Jurkat, Clone E6-1 (cell line): Measurements from ENCODE around the gene DFFB. TPM values are rescaled to one million over a fixed set of nuclear protein-coding genes. Genes with fewer than 3 reads are reported as not detected.
"Not testable (repeated sequence)": the region's sequence is repeated elsewhere in the genome, so short reads cannot be mapped to it uniquely, and the experiment has no call there.

Experiments
- DNase-seq: peaks from one replicate; pipeline ENCODE4 v3.0.0-alpha.2; 2011; ENCODE audit warnings: low read depth, low spot score
- H3K4me3 ChIP-seq: 2 replicates; pipeline ENCODE4 v1.5.1; 2011; ENCODE audit warnings: mild to moderate bottlenecking, low read length, control low read depth, moderate library complexity
- polyA plus RNA-seq: library from polyadenylated mRNA; unstranded; fragments of >200 nt; gene quantifications from one replicate; pipeline ENCODE4 v1.2.1, GENCODE V29; 2012; ENCODE audit warnings: missing spikeins; ENCODE audit not compliant: insufficient read length, insufficient read depth

The DFFB gene
- polyA plus RNA-seq = 19.3 TPM

GRCh38 chr1:3856923-3857790, at the start of gene DFFB, which contains the start of gene CEP104:
Gene DFFB (plus strand): TSS chr1:3857476. CDS start chr1:3857604, 128 bp downstream.
Gene CEP104 (minus strand): TSS chr1:3857211. CDS start chr1:3852407, 4,804 bp downstream.
- peak within 1 kb of the TSS; percentile 84 for H3K4me3 ChIP-seq
- DNase-seq = peak; percentile 98

DNA sequence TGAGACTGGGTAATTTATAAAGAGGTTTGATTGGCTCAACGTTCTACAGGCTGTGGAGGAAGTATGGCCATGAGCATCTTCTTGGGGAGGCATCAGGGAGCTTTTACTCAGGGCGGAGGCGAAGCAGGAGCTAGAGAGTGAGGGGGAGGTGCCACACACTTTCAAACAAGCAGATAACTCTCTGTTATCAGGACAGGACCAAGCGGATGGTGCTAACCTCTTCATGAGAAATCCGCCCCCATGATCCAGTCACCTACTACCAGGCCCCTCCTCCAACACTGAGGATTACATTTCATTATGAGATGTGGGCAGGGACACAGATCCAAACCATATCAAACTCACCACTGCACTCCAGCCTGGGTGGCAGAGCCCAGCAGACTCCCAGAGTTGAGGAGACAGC, 49.5 kb upstream of the DFFB start:
- no peak for DNase-seq
- H3K4me3 ChIP-seq = no peak overlapping the region

DNA sequence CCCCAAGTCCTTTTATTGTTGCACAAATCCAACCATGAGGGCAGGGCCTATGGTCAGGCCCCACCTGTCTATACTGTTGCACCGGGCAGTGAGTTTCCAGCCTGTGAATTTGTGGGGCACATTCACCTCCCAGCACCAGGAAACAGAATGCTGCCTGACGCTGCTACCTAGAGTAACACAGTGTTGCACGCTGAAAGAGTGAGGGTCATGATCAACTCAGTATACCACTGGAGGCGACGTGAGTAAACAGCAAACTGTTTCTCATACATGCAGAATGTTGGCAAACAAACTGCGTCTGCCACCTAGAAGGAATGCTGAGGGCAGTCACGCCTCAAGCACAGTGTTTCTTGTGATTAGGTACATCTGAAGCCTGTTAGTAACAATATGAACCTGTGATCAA, 47.6 kb upstream of the DFFB start:
- no peak overlapping the region for H3K4me3 ChIP-seq
- no peak for DNase-seq

GRCh38 chr1:3810149-3810761, 47.0 kb upstream of the DFFB start:
- not testable (repeated sequence) for DNase-seq, H3K4me3 ChIP-seq

DNA sequence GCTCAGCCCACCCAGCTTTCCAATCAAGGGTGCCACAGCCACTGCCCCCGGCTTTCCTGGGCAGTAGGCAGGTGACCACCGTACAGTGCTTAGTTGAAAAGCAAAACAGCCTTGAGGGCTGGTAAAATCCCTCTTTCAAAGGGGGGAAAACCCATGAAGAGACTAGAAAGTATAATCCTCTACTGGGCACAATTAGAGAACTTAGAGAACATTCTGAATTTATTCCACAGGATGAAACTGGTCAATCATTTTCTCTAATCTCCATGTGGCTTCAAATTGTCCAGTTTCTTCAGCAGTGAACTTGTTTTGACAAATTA, 45.7 kb upstream of the DFFB start:
- no peak for DNase-seq
- no peak overlapping the region for H3K4me3 ChIP-seq

GRCh38 chr1:3814065-3814464, 43.2 kb upstream of the DFFB start:
- DNase-seq = no peak
- H3K4me3 ChIP-seq = no peak overlapping the region

DNA sequence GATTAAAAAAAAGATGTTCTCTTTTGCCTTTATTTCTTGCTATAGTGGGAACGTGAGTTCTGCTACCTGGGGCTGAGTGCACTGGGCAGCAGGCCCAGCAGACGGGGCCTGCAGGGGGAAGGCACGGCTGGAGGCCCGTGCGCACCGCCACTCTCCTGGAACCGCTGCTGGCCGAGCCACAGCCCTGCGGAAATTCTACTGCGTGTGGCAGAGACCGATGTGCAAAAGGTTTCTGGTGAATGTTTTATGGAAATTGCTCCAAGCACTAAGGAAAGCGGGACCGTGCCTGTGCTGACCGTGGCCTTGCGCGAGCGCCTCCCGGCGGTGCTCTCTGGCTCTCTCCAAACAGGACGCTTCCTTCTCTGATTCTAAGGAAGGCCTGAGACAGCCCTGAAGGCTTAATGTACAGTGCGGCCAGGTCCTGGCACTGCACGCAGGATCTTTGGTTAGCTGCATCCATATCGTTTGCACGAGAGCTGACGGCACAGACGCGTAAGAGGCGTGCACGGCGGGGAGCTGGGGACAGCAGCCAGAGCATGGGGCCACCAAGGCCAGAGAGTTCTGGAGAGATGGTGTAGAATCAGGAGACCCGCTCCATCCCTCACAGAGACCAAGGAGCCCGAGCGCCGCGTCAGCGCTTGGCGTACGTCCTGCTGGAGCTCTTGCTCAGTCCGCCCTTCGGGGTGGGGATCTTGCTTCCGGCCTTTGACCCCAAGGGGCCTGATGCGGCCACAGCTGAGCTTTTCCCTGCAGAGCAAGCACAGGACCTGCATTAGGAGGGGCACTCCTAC, 42.3 kb upstream of the DFFB start:
- no peak overlapping the region for H3K4me3 ChIP-seq
- no peak for DNase-seq

GRCh38 chr1:3816331-3817137, 40.7 kb upstream of the DFFB start:
- H3K4me3 ChIP-seq = no peak overlapping the region
- no peak for DNase-seq

- no peak overlapping the region for H3K4me3 ChIP-seq
- DNase-seq = no peak
Measured at GRCh38 chr1:3817138-3817740, 40.0 kb upstream of the DFFB start.

- DNase-seq = no peak
- H3K4me3 ChIP-seq = no peak overlapping the region
Measured at GRCh38 chr1:3817821-3818597, 39.3 kb upstream of the DFFB start.

DNA sequence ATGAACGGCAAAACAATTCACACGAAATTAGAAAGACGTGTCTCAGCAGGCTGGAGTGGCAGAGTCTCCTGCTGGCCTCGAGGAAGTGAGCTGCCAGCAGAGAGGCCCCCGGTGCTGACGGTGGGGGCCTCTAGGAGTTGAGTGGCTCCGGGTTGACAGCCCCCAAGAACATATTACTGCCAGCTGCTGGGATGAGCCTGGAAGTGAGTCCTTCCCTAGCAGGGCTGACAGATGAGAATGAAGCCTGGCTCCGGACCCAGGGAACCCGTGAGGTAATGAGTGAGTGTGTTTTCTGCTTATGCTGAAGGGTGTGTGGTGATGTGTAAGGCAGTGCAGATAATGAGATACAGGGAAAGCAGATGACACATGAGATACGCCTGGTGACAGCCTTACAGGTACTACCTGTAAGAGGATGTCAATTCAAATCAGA, 37.5 kb upstream of the DFFB start:
- no peak overlapping the region for H3K4me3 ChIP-seq
- no peak for DNase-seq

DNA sequence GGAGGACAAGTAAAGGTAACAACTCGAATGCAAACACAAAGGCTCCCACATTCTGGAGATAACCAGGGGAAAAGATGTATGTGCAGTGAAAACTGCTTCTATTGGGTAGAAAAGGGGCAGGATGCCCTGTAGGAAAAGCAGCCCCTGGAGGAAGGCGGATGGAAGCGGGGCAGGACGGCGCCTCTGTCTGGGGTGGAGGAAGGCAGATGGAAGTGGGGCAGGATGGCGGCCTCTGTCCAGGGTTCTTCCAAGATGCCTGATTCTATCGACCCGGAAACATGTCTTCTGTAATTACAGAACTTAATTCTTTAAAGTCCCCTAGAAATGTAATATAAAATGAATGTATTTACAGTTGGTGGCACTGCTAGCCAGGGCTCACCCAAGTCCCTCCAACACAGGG, 37.0 kb upstream of the DFFB start:
- no peak overlapping the region for H3K4me3 ChIP-seq
- no peak for DNase-seq

- no peak for DNase-seq
- H3K4me3 ChIP-seq = no peak overlapping the region
Measured at GRCh38 chr1:3821004-3821403, 36.3 kb upstream of the DFFB start.

DNA sequence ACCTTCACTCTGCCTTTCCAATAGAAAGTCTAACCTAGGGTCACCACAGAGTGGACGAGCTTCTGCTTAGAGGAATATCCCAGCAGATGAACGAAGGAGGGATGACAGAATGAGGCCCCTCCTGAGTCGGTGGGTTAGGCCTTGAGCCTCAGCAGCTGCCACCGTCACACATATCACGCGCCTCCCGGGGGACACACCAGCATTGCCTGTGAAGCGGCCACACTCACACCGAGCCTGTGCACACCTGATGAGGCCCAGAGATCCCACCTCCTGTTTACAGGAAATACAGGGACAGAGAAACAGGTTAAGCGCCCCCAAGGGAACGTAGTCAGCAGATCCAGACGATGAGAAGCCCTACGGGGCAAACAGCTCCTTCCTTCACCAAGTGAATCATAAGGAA, 35.8 kb upstream of the DFFB start:
- DNase-seq = no peak
- H3K4me3 ChIP-seq = no peak overlapping the region

- H3K4me3 ChIP-seq = no peak overlapping the region
- DNase-seq = no peak
Measured at GRCh38 chr1:3821908-3822307, 35.4 kb upstream of the DFFB start.

DNA sequence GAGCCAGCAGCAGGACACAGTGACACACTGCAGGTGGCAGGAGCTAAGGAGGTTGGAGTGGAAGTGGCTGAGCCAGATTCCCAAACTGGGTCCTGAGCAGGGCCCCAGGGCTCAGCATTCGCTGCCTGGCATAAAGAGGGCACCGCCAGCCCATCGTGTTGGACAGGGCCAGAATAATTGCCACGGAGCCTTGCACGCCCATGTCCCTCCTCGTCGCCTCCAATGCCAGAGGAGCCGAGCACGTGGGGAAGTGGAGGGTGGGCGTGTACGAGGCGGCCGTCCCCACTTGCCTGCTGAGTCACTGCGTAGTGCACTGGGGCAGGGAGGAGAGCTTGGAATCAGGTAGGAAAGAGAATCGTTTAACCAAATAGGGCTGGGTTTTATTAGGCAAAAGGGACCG, 34.9 kb upstream of the DFFB start:
- no peak overlapping the region for H3K4me3 ChIP-seq
- DNase-seq = no peak

GRCh38 chr1:3824650-3825049, 32.6 kb upstream of the DFFB start:
- DNase-seq = no peak
- no peak overlapping the region for H3K4me3 ChIP-seq

- H3K4me3 ChIP-seq = no peak overlapping the region
- no peak for DNase-seq
Measured at GRCh38 chr1:3825356-3825755, 31.9 kb upstream of the DFFB start.
